Measurements from ENCODE around the gene CBX3. TPM values are rescaled to one million over a fixed set of nuclear protein-coding genes. Genes with fewer than 3 reads are reported as not detected.

Gene CBX3
- total RNA-seq, 2 donors from 2014 or later: 102 to 135 TPM

GRCh38 chr7:26178272-26178960 lies 23.1 kb upstream of the CBX3 start:
- Histone ChIP-seq H3K27ac (no peak overlapping the region), H3K9me3 (no peaks in the 10 kb centered on the region), H3K4me1 (no peaks in the 10 kb centered on the region), H3K27me3 (no peaks in the 10 kb centered on the region), H3K4me3 (no peak overlapping the region), H3K36me3 (no peaks in the 10 kb centered on the region), H3K9ac (ENCODE audit: low read depth in 2 of 2, low read length in 2 of 2) (no peak overlapping the region)
- intact Hi-C loops (cut with DNase I): no loop called here
- TF ChIP-seq CTCF (IDR thresholded peaks at IDR 0.05): no peak
- no peak for DNase-seq

GRCh38 chr7:26179422-26179821 lies 22.1 kb upstream of the CBX3 start:
- Histone ChIP-seq H3K36me3 (no peaks in the 10 kb centered on the region), H3K27me3 (no peaks in the 10 kb centered on the region), H3K27ac (no peak overlapping the region), H3K4me3 (no peak overlapping the region), H3K4me1 (no peaks in the 10 kb centered on the region), H3K9ac (ENCODE audit: low read depth in 2 of 2, low read length in 2 of 2) (no peak overlapping the region), H3K9me3 (no peaks in the 10 kb centered on the region)
- no peak for DNase-seq
- TF ChIP-seq CTCF (IDR thresholded peaks at IDR 0.05): no peak
- intact Hi-C loops (cut with DNase I): no loop called here

GRCh38 chr7:26179826-26180497 lies 21.6 kb upstream of the CBX3 start:
- no peak for DNase-seq

GRCh38 chr7:26180792-26181198 lies 20.8 kb upstream of the CBX3 start:
- no peaks in the 10 kb centered on the region for H3K4me1 ChIP-seq
- intact Hi-C loops (cut with DNase I): no loop called here
- H3K36me3 ChIP-seq: no peaks in the 10 kb centered on the region
- H3K27me3 ChIP-seq: no peaks in the 10 kb centered on the region
- no peak overlapping the region for H3K4me3 ChIP-seq
- H3K9me3 ChIP-seq: no peaks in the 10 kb centered on the region
- TF ChIP-seq CTCF (IDR thresholded peaks at IDR 0.05): no peak
- no peak overlapping the region for H3K9ac ChIP-seq (ENCODE audit: low read depth in 2 of 2, low read length in 2 of 2)
- H3K27ac ChIP-seq: no peak overlapping the region
- DNase-seq: no peak

More at GRCh38 chr7:26179826-26180497, 21.6 kb upstream of the CBX3 start:
- Histone ChIP-seq H3K9me3 (no peaks in the 10 kb centered on the region), H3K4me1 (no peaks in the 10 kb centered on the region), H3K27ac (no peak overlapping the region), H3K36me3 (no peaks in the 10 kb centered on the region), H3K9ac (ENCODE audit: low read depth in 2 of 2, low read length in 2 of 2) (no peak overlapping the region), H3K4me3 (no peak overlapping the region), H3K27me3 (no peaks in the 10 kb centered on the region)
- intact Hi-C loops (cut with DNase I): no loop called here
- TF ChIP-seq CTCF (IDR thresholded peaks at IDR 0.05): no peak

GRCh38 chr7:26181474-26182227 lies 19.9 kb upstream of the CBX3 start:
- H3K27ac ChIP-seq: no peak overlapping the region
- H3K4me1 ChIP-seq: no peaks in the 10 kb centered on the region
- no peaks in the 10 kb centered on the region for H3K36me3 ChIP-seq
- TF ChIP-seq CTCF (IDR thresholded peaks at IDR 0.05): no peak
- H3K9me3 ChIP-seq: no peaks in the 10 kb centered on the region
- H3K9ac ChIP-seq (ENCODE audit: low read depth in 2 of 2, low read length in 2 of 2): no peak overlapping the region
- DNase-seq: no peak
- intact Hi-C loops (cut with DNase I): no loop called here
- no peak overlapping the region for H3K4me3 ChIP-seq
- no peaks in the 10 kb centered on the region for H3K27me3 ChIP-seq

All from colonic mucosa (tissue), 4 donors.